GM21390 (cell line): ENCODE measurements around the gene LRRC1.
A peak's percentile ranks its signal among the peaks of the same experiment; 100 is the strongest.

Experiments used
- ATAC-seq: cut with Tn5 transposase; IDR thresholded peaks from one replicate; pipeline ENCODE4 v1.9.1; 2021; ENCODE audit not compliant: unreplicated experiment

Gene LRRC1

GRCh38 chr6:53921639-53922038 lies 126.8 kb downstream of the LRRC1 start:
- no peak for ATAC-seq

- ATAC-seq = no peak
Measured at GRCh38 chr6:53922539-53922981, 127.8 kb downstream of the LRRC1 start.

GRCh38 chr6:53924277-53924676 lies 129.5 kb downstream of the LRRC1 start:
- ATAC-seq = peak; percentile 69

GRCh38 chr6:53924821-53925422 lies 130.1 kb downstream of the LRRC1 start:
- no peak for ATAC-seq

- no peak for ATAC-seq
Measured at GRCh38 chr6:53925891-53926290, 131.1 kb downstream of the LRRC1 start.

- ATAC-seq = no peak
Measured at GRCh38 chr6:53926505-53926904, 131.7 kb downstream of the LRRC1 start.

- no peak for ATAC-seq
Measured at GRCh38 chr6:53928641-53929040, 133.8 kb downstream of the LRRC1 start.

GRCh38 chr6:53929041-53929820 lies 134.4 kb downstream of the LRRC1 start:
- ATAC-seq = no peak

GRCh38 chr6:53929821-53930120 lies 135.0 kb downstream of the LRRC1 start:
- no peak for ATAC-seq

GRCh38 chr6:53930330-53930729 lies 135.5 kb downstream of the LRRC1 start:
- ATAC-seq = no peak

- ATAC-seq = no peak
Measured at GRCh38 chr6:53931086-53931485, 136.3 kb downstream of the LRRC1 start.

GRCh38 chr6:53932516-53932915 lies 137.7 kb downstream of the LRRC1 start:
- no peak for ATAC-seq

- ATAC-seq = no peak
Measured at GRCh38 chr6:53934023-53934422, 139.2 kb downstream of the LRRC1 start.

GRCh38 chr6:53937461-53937860 lies 142.7 kb downstream of the LRRC1 start:
- ATAC-seq = no peak

- ATAC-seq = peak; percentile 50
Measured at GRCh38 chr6:53938810-53939209, 144.0 kb downstream of the LRRC1 start.

- ATAC-seq = no peak
Measured at GRCh38 chr6:53939830-53940229, 145.0 kb downstream of the LRRC1 start.

GRCh38 chr6:53943395-53943794 lies 148.6 kb downstream of the LRRC1 start:
- no peak for ATAC-seq

GRCh38 chr6:53944091-53944490 lies 149.3 kb downstream of the LRRC1 start:
- ATAC-seq = no peak

- no peak for ATAC-seq
Measured at GRCh38 chr6:53944543-53944942, 149.7 kb downstream of the LRRC1 start.

GRCh38 chr6:53945765-53946407 lies 151.1 kb downstream of the LRRC1 start:
- ATAC-seq = no peak

GRCh38 chr6:53947780-53948179 lies 153.0 kb downstream of the LRRC1 start:
- ATAC-seq = no peak

GRCh38 chr6:53951383-53951782 lies 156.6 kb downstream of the LRRC1 start:
- ATAC-seq = no peak
